GM23248 (cell line): ENCODE results near the gene AFMID.

ENCODE experiments used
- EZH2 ChIP-seq: fragments of 200-600 bp; sonication (generic); IDR thresholded peaks from 2 replicates; pipeline ENCODE4 v1.6.1; 2018; ENCODE audit warnings: antibody characterized with exemption, mild to moderate bottlenecking; ENCODE audit not compliant: insufficient read depth, poor library complexity, severe bottlenecking
- EZH2phosphoT487 ChIP-seq: fragments of 200-600 bp; sonication (generic); IDR thresholded peaks from 2 replicates; pipeline ENCODE4 v1.6.1; 2018; ENCODE audit warnings: antibody characterized with exemption, moderate library complexity, mild to moderate bottlenecking, low read depth; ENCODE audit not compliant: insufficient read depth

DNA sequence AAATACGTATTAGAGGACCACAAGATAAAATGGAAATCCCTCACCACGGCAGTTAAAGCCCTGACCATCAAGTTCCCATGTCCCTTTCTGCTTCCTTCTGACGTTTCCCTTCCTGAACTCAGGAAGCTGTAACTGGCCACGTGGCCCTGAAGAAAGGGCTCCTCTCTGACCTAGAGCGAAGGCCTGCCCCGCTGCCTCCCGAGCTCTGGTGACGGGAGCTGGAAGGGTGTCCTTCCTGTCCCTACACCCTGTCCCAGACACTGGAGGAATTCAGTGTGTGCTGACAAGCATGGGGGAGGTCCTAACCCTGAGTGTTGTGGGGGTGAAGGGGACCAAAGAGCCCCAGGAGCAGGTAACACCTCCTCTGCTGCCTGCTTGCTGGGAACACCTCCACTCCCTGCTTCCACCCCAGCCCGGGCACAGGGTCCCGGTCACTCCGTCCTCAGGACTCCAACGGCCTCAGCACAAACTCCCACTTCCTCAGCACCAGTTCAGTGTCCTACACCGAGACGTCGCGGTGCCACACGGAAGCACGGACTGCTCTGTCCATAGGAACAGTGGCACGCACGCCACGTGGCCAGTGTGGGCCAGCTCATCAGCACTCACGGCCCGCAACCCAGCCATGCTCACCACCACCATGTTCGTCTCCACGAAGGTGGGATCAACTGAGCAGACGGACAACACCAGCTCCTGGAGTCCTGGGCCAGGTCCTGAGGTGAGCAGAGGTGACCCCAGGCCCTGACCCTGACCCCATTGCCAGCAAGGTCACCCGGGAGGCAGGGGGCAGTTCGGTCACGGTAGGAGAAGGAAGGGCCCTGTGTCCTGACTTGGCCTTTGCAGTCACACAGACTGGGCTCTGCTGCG lies 61.1 kb downstream of the AFMID start:
- TF ChIP-seq EZH2, result no peak
- TF ChIP-seq EZH2phosphoT487, result no peak
